Activated CD4-positive, alpha-beta T cell treated with anti-CD3 and anti-CD28 coated beads, Interleukin-2, amount 50 U/mL, for 48 hours (primary cell): Measurements from ENCODE around the gene DAW1.
"Not testable (repeated sequence)": the region's sequence is repeated elsewhere in the genome, so short reads cannot be mapped to it uniquely, and the experiment has no call there.

Experiments
- DNase-seq, 2 experiments: peaks; one replicate each; pipeline ENCODE4 v3.0.0-alpha.2; 2020

The DAW1 gene

GRCh38 chr2:227921648-227922047, 50.2 kb downstream of the DAW1 start:
- no peak for DNase-seq

GRCh38 chr2:227932001-227932400, 60.6 kb downstream of the DAW1 start:
- DNase-seq, result no peak

GRCh38 chr2:227932403-227932802, 61.0 kb downstream of the DAW1 start:
- no peak for DNase-seq

- DNase-seq, result no peak
Measured at GRCh38 chr2:227933884-227934283, 62.5 kb downstream of the DAW1 start.

- not testable (repeated sequence) for DNase-seq
Measured at GRCh38 chr2:227936249-227936648, 64.8 kb downstream of the DAW1 start.

GRCh38 chr2:227939271-227940027, 68.0 kb downstream of the DAW1 start:
- peak in 1 of 2 experiments; percentile 3 for DNase-seq

GRCh38 chr2:227942021-227942420, 70.6 kb downstream of the DAW1 start:
- no peak for DNase-seq

GRCh38 chr2:227942965-227943364, 71.5 kb downstream of the DAW1 start:
- DNase-seq, result no peak

GRCh38 chr2:227960317-227960716, 88.9 kb downstream of the DAW1 start:
- no peak for DNase-seq

GRCh38 chr2:227971619-227972230, 100.3 kb downstream of the DAW1 start:
- DNase-seq, result no peak

- DNase-seq, result no peak
Measured at GRCh38 chr2:227973241-227973640, 101.8 kb downstream of the DAW1 start.
